ENCODE data around the gene BCAS3.
A peak's percentile ranks its signal among the peaks of the same experiment; 100 is the strongest.
"Not testable (repeated sequence)": the region's sequence is repeated elsewhere in the genome, so short reads cannot be mapped to it uniquely, and the experiment has no call there.

BCAS3 gene

GRCh38 chr17:60888812-60889709 is 211.4 kb downstream of the BCAS3 start:
- no peak for DNase-seq

- no peak for DNase-seq
These were observed 213.5 kb downstream of the BCAS3 start for GRCh38 chr17:60891149-60891548.

GRCh38 chr17:60893475-60893874 is 215.8 kb downstream of the BCAS3 start:
- DNase-seq, result no peak

GRCh38 chr17:60896996-60897395 is 219.3 kb downstream of the BCAS3 start:
- no peak for DNase-seq

GRCh38 chr17:60899115-60899514 is 221.5 kb downstream of the BCAS3 start:
- DNase-seq, result no peak

GRCh38 chr17:60900688-60901087 is 223.0 kb downstream of the BCAS3 start:
- DNase-seq, result no peak

GRCh38 chr17:60901242-60901641 is 223.6 kb downstream of the BCAS3 start:
- no peak for DNase-seq

- DNase-seq, result no peak
These were observed 224.2 kb downstream of the BCAS3 start for GRCh38 chr17:60901806-60902205.

- DNase-seq, result no peak
These were observed 224.7 kb downstream of the BCAS3 start for GRCh38 chr17:60902399-60902798.

GRCh38 chr17:60904582-60904981 is 226.9 kb downstream of the BCAS3 start:
- no peak for DNase-seq

GRCh38 chr17:60905709-60906108 is 228.1 kb downstream of the BCAS3 start:
- DNase-seq, result no peak

GRCh38 chr17:60908324-60908723 is 230.7 kb downstream of the BCAS3 start:
- DNase-seq, result no peak

GRCh38 chr17:60909405-60909804 is 231.8 kb downstream of the BCAS3 start:
- DNase-seq, result no peak

- DNase-seq, result no peak
These were observed 232.8 kb downstream of the BCAS3 start for GRCh38 chr17:60910415-60910814.

- DNase-seq, result no peak
These were observed 236.4 kb downstream of the BCAS3 start for GRCh38 chr17:60914078-60914477.

GRCh38 chr17:60916043-60916442 is 238.4 kb downstream of the BCAS3 start:
- no peak for DNase-seq

GRCh38 chr17:60920107-60920506 is 242.5 kb downstream of the BCAS3 start:
- DNase-seq, result peak in 1 of 2 experiments; percentile 8

GRCh38 chr17:60923000-60923399 is 245.3 kb downstream of the BCAS3 start:
- DNase-seq, result no peak

- no peak for DNase-seq
These were observed 249.0 kb downstream of the BCAS3 start for GRCh38 chr17:60926466-60927183.

- no peak for DNase-seq
These were observed 256.1 kb downstream of the BCAS3 start for GRCh38 chr17:60933739-60934138.

GRCh38 chr17:60934723-60935122 is 257.1 kb downstream of the BCAS3 start:
- DNase-seq, result no peak

- DNase-seq, result not testable (repeated sequence)
These were observed 258.3 kb downstream of the BCAS3 start for GRCh38 chr17:60935991-60936390.

- no peak for DNase-seq
These were observed 261.7 kb downstream of the BCAS3 start for GRCh38 chr17:60939318-60939717.

- DNase-seq, result peak in 1 of 2 experiments; percentile 30
These were observed 263.4 kb downstream of the BCAS3 start for GRCh38 chr17:60941028-60941427.
